SH-SY5Y (cell line): ENCODE results near the gene ADGRB2.

Experiments used
- GATA2 ChIP-seq: IDR thresholded peaks from 2 replicates; pipeline ENCODE4 v1.6.1; 2011; ENCODE audit warnings: mild to moderate bottlenecking, low read depth, low read length
- GATA3 ChIP-seq: IDR thresholded peaks from 2 replicates; pipeline ENCODE4 v1.6.1; 2011; ENCODE audit warnings: low read depth, mild to moderate bottlenecking, low read length, moderate library complexity

DNA sequence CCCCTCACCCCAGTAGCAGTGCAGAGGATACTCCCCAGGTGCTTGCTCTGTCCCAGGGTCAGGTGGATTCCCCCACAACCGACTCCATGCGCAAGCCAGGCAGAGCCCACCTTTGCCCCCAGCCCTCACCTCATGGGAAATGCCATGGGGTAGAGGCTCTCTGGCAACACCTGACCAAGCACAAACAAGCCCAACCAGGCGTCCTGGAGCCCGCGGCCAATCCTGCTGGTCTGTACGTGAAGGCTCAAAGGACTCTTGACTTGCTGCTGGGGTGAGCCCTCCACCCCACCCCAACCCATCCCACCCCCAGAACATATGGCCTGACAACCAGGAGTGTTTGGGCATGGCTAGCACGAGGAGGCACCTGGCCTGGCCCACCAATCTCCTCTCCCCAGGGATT lies 1.8 kb downstream of the ADGRB2 start:
- TF ChIP-seq GATA3 (no peak), GATA2 (no peak)
